ENCODE results near the gene RBM20. TPM values are rescaled to one million over a fixed set of nuclear protein-coding genes. Genes with fewer than 3 reads are reported as not detected.
"Not testable (repeated sequence)": the region's sequence is repeated elsewhere in the genome, so short reads cannot be mapped to it uniquely, and the experiment has no call there.

Gene RBM20
- total RNA-seq, 1 donor from 2014 or later: 3.3 TPM

DNA sequence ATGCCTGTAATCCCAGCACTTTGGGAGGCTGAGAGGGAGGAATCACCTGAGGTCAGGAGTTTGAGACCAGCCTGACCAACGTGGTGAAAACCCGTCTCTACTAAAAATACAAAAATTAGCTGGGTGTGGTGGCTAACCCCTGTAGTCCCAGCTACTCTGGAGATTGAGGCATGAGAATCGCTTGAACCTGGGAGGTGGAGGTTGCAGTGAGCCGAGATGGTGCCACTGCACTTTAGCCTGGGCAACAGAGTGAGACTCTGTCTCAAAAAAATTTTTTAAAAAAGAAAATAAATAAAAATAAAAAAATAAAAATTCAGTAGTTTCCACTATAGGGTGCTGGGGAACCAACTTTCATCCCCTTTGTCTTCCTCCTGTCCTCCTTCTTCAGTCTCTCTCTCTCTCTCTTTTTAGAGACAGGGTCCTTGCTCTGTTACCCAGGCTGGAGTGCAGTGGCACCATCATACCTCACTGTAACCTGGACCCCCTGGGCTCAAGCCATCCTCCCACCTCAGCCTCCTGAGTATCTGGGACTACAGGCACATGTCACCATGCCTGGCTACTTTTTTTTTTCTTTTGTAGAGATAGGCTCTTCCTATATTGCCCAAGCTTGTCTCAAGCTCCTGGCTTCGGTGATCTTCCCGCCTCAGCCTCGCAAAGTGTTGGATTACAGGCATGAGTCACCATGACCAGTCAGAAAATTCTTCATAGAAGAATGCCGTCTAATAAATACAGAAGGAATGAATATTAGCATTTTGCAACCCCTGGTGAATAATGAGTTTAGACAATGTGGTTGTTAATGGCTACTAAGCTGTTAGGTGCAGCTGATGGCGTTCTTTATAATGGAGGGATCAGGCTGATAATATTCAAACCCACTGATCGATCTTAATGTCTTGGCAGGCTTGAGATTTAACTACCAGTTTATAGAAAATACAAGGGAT lies 20.6 kb downstream of the RBM20 start:
- peak; percentile 80 for DNase-seq (ENCODE audit: low read depth)
- no peaks in the 10 kb centered on the region for H3K27me3 ChIP-seq (ENCODE audit: control insufficient read depth, insufficient read depth, low read length)
- H3K36me3 ChIP-seq (ENCODE audit: control insufficient read depth, insufficient read depth, low read length): no peaks in the 10 kb centered on the region
- TF ChIP-seq CTCF (IDR thresholded peaks at IDR 0.05; ENCODE audit: insufficient read depth, low read length, poor library complexity, severe bottlenecking): no peak
- no peak overlapping the region for H3K4me3 ChIP-seq (ENCODE audit: low read depth, low read length)

DNA sequence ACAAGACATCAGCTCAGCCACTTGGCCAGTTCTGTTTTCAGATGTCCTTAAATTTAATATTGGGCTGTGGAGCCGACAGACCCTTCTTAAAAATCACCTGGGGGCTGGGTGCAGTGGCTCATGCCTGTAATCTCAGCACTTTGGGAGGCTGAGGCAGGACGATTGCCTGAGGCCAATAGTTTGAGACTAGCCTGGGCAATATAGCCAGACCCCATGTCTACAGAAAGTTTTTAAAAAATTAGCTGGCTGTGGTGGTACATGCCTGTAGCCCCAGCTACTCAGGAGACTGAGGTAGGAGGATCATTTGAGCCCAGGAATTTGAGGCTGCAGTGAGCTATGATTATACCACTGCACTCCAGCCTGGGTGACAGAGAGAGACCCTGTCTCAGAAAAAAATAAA lies 22.1 kb downstream of the RBM20 start:
- H3K36me3 ChIP-seq (ENCODE audit: control insufficient read depth, insufficient read depth, low read length); H3K4me3 ChIP-seq (ENCODE audit: low read depth, low read length); H3K27me3 ChIP-seq (ENCODE audit: control insufficient read depth, insufficient read depth, low read length); DNase-seq (ENCODE audit: low read depth): not testable (repeated sequence)

DNA sequence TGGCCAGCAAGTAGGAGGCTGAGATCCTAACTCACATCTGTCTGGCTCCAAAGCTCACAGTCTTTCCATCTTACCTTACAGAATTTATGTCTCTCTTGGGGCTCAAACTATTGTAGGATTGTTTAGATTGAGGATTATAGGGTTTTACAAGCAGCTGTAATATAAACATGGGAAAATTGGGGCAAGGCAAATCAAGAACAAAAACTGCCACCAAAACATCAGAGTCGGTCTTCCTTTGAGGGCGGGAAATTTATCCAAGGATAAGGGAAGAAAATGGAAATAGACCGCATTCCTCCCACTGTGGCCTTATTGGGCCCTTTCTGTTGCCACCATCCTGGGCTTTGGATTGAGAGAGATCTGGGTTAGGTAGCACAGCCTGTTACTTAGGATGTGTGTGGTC lies 22.5 kb downstream of the RBM20 start:
- H3K27me3 ChIP-seq (ENCODE audit: control insufficient read depth, insufficient read depth, low read length): no peaks in the 10 kb centered on the region
- TF ChIP-seq CTCF (IDR thresholded peaks at IDR 0.05; ENCODE audit: insufficient read depth, low read length, poor library complexity, severe bottlenecking): no peak
- DNase-seq (ENCODE audit: low read depth): no peak
- no peak overlapping the region for H3K4me3 ChIP-seq (ENCODE audit: low read depth, low read length)
- no peaks in the 10 kb centered on the region for H3K36me3 ChIP-seq (ENCODE audit: control insufficient read depth, insufficient read depth, low read length)

- no peak for DNase-seq (ENCODE audit: low read depth)
- Histone ChIP-seq H3K36me3 (ENCODE audit: control insufficient read depth, insufficient read depth, low read length) (no peaks in the 10 kb centered on the region), H3K4me3 (ENCODE audit: low read depth, low read length) (no peak overlapping the region), H3K27me3 (ENCODE audit: control insufficient read depth, insufficient read depth, low read length) (no peaks in the 10 kb centered on the region)
- no peak for TF ChIP-seq CTCF (IDR thresholded peaks at IDR 0.05; ENCODE audit: insufficient read depth, low read length, poor library complexity, severe bottlenecking)
Measured at GRCh38 chr10:110667620-110668343, 23.6 kb downstream of the RBM20 start.

DNA sequence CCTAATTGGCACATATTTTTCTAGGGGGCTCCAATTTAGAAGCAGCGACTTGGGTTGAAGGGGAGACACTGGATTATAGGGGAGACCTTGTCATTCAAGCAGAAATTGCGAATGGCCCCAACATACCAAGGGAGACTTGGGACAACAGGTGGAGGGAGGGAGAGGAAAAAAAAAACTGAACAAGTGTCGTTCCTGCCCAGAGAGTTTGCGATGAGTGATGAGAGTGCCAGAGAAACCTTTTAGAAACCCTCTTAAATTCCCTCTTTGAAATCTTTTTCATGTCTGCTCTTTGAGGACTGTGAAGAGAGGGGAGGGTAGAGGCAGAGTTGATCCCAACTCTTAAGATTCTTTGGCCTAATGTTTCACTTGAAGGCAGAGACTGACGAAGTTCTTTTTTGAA lies 24.3 kb downstream of the RBM20 start:
- no peak for DNase-seq (ENCODE audit: low read depth)
- Histone ChIP-seq H3K4me3 (ENCODE audit: low read depth, low read length) (no peak overlapping the region), H3K36me3 (ENCODE audit: control insufficient read depth, insufficient read depth, low read length) (no peaks in the 10 kb centered on the region), H3K27me3 (ENCODE audit: control insufficient read depth, insufficient read depth, low read length) (no peaks in the 10 kb centered on the region)
- TF ChIP-seq CTCF (IDR thresholded peaks at IDR 0.05; ENCODE audit: insufficient read depth, low read length, poor library complexity, severe bottlenecking): no peak

DNA sequence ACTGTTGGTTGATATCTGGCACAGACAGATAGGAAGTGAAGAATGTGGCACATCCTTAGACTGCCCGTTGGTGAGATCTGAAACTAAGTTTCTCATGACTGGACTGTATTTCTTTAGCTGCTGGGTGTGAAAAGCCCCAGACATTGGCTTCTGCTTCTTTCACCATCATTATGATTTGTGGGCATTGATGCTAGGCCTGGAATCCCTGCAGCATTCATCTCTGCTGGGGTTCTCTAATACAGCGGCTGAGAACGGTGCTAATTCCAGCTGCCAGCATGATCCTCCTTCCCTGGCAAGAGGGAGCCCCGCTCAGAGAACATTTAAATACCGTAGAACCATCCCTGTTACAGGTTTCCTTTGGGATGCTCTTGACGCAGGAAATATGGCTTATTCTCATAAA lies 26.2 kb downstream of the RBM20 start:
- Histone ChIP-seq H3K4me3 (ENCODE audit: low read depth, low read length) (no peak overlapping the region), H3K27me3 (ENCODE audit: control insufficient read depth, insufficient read depth, low read length) (no peaks in the 10 kb centered on the region), H3K36me3 (ENCODE audit: control insufficient read depth, insufficient read depth, low read length) (no peaks in the 10 kb centered on the region)
- no peak for DNase-seq (ENCODE audit: low read depth)
- no peak for TF ChIP-seq CTCF (IDR thresholded peaks at IDR 0.05; ENCODE audit: insufficient read depth, low read length, poor library complexity, severe bottlenecking)
